Duodenal mucosa (tissue), 2 donors: Measurements from ENCODE around the gene OLFML2A.
A peak's percentile ranks its signal among the peaks of the same experiment; 100 is the strongest.

Source experiments
- H3K27ac ChIP-seq: one replicate; pipeline ENCODE4 v1.7.0; 2013; ENCODE audit warnings: low read depth, low read length
- H3K27me3 ChIP-seq, 2 donors: one replicate each; pipeline ENCODE4 v1.7.0; 2013; ENCODE audit warnings: low read length in 2 of 2, control low read depth in 1 of 2; ENCODE audit not compliant: insufficient read depth in 2 of 2, control insufficient read depth in 1 of 2
- H3K36me3 ChIP-seq, 2 donors: one replicate each; pipeline ENCODE4 v1.7.0; 2013; ENCODE audit warnings: low read length in 2 of 2, control low read depth in 1 of 2; ENCODE audit not compliant: insufficient read depth in 2 of 2, control insufficient read depth in 1 of 2
- H3K4me1 ChIP-seq, 2 donors: one replicate each; pipeline ENCODE4 v1.7.0; 2013; ENCODE audit warnings: low read length in 2 of 2, control low read depth in 1 of 2; ENCODE audit not compliant: insufficient read depth in 2 of 2, control insufficient read depth in 1 of 2
- H3K4me3 ChIP-seq, 2 donors: one replicate each; pipeline ENCODE4 v1.7.0; 2013; ENCODE audit warnings: low read length in 2 of 2, low read depth in 1 of 2
- H3K9ac ChIP-seq, 2 donors: one replicate each; pipeline ENCODE4 v1.7.0; 2013; ENCODE audit warnings: low read length in 2 of 2, low read depth in 1 of 2
- H3K9me3 ChIP-seq, 2 donors: one replicate each; pipeline ENCODE4 v1.7.0; 2013; ENCODE audit warnings: low read length in 2 of 2, control low read depth in 1 of 2; ENCODE audit not compliant: control insufficient read depth in 1 of 2

OLFML2A gene

DNA sequence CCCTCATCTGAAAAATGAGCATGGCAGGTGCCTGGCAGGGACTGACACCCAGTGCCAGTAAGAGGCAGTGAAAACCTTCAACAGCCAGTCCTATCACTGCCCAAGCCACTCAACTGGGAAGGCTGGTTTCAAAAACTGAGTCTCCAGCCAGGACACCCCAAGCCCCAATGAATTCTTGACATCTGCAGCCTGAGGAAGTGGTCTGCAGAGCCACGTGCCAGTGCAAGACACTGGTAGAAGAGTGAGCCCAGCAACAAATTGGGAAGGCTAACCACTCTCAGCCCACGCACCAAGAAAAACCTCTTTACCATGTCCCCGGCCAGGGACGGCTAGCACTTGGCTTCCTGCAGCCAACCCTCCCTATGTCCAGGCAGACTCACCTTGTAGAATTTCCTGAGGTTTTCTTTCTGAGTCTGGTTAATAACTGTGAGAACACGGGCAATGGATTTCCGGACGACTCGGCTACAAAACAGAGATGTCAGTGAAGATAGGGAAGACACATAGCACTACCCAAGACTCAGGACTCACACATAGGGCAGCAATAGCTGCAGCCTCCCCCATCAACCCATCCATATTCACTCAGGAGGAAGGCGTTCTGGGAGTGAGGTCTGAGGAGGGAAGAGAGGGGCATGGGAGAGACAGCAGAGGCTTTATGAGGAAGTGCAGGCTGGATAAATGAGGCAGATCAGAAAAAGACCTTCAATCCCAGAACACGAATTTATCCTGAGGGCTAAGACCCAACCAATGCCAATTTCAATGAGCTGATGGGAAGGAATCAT, 83.1 kb downstream of the OLFML2A start:
- H3K4me3 ChIP-seq: peak overlapping the region; percentile 88 to 96
- peaks cover 24 to 43% of the 10 kb centered on the region in 2 donors for H3K36me3 ChIP-seq
- H3K4me1 ChIP-seq: peaks cover 26 to 38% of the 10 kb centered on the region in 2 donors
- H3K9ac ChIP-seq: peak overlapping the region; percentile 80 to 92
- no peak overlapping the region for H3K27ac ChIP-seq
- H3K27me3 ChIP-seq: no peaks in the 10 kb centered on the region
- no peaks in the 10 kb centered on the region for H3K9me3 ChIP-seq

DNA sequence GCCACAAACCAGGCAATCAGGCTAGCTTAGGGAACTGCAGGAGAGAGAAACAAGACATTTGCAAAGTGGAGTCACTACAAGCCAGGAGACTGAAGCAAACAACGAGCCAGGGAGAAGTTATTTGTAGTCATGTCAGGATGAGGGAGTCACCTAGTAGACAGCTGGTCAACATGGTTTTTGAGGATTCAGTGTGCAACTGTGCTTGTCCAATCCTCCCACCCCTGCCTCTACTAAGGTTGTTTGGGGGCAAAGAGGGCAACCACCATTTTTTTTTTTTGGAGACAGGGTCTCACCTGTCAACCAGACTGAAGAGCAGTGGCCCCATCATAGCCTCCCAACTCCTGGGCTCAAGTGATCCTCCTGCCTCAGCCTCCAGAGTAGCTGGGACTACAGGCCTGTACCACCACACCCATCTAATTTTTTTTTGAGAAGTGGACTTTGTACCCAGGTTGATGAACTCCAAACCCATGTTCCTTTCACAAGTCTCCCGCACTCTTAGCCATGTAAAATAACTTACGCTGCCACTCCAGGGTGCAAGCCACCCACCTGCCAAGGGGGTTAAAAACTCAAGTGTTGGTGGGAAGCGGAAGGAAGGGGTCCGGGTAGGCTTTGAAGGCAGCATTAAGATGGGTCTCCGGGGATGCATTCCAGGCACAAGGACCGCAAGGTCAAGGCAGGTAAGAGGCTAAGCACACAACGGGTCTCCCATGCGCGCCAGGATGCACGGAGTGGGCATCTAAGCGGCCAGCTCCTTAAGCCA, 83.8 kb downstream of the OLFML2A start:
- peak overlapping the region; percentile 88 to 96 for H3K4me3 ChIP-seq

DNA sequence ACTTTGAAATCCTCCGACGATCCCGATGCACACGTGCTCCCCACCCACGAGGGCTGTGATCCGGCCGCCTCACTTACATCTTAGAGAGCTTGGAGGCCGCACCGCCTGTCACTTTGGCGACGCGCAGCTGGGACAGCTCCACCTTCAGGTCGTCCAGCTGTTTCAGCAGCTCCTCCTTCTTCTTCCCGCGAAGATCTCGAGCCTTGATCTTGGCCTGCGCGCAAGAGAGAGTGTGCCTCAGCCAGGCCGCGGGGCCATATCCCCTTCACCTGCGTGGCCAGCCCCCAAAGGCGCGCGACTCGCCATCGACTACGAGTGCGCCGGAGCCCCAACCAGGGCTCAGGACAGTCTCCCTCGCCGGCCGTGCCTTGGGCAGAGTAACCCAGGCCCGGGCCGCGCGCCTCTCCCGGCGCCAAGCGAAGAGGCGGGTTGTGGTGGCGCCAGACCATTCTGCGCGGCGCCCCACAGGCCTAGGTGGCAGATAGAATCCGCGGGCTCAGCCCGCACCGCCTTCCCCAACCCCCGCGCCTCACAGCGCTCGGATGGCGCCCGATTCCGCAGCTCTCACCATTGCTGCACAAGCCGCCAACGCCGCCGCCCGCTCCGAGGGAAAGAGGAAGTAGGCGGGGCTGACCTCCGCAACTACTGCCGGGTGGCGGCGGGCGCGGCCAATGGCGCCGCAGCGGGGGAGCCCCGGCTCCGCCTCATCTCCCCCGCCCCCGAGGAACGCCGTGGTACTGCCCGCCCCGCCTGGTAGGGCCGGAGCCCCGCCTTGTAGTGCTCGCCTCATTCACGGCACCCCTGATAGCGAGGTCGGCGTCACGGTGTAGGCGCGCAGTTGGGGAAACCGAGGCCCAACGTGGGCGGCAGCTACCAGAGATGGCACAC, 84.7 kb downstream of the OLFML2A start, which contains the start of the genes ARPC5L and RPL35:
TSS of gene ARPC5L (plus strand) at position 789 of the 888 bp plus-strand sequence. CDS start 7,161 bp downstream, outside the sequence.
TSS of gene RPL35 (minus strand) at position 616 of the 888 bp plus-strand sequence. CDS start at position 571, 45 bp downstream.
- H3K27ac ChIP-seq: peak within 1 kb of the TSS; percentile 91
- H3K27me3 ChIP-seq: no peaks in the 10 kb centered on the region
- H3K4me3 ChIP-seq: peak within 1 kb of the TSS; percentile 96 to 97
- H3K4me1 ChIP-seq: peaks cover 26 to 38% of the 10 kb centered on the region in 2 donors
- peaks cover 24 to 41% of the 10 kb centered on the region in 2 donors for H3K36me3 ChIP-seq
- H3K9ac ChIP-seq: peak within 1 kb of the TSS; percentile 80 to 92
- no peaks in the 10 kb centered on the region for H3K9me3 ChIP-seq

More for the DNA sequence above, 83.8 kb downstream of the OLFML2A start:
- Histone ChIP-seq H3K9ac (peak overlapping the region; percentile 80 to 92), H3K27ac (no peak overlapping the region), H3K4me1 (peaks cover 26 to 38% of the 10 kb centered on the region in 2 donors), H3K9me3 (no peaks in the 10 kb centered on the region), H3K36me3 (peaks cover 24 to 43% of the 10 kb centered on the region in 2 donors), H3K27me3 (no peaks in the 10 kb centered on the region)

DNA sequence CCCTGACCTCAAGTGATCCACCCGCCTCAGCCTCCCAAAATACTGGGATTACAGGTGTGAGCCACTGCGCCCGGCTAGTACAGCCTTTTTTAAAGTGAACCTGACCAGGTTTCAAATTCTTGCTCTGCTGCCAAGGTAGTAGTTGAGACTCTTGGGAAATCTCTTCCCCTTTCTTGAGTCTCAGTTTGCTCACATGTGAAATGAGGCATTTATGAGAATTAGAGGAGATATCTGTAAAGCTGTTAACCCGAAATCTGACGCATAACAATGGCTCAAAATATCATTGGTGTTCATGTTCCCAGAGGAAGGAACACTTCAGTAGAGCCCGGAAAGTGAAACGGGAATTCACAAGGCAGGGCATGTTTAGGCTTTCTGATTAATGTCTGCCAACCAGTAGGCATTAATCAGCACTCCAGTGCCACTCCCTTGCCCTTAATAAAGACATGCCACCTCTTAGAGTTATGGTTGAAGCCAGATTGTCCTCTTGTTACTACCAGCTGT, 86.5 kb downstream of the OLFML2A start:
- H3K4me3 ChIP-seq: peak overlapping the region; percentile 14 to 48
- H3K27me3 ChIP-seq: no peaks in the 10 kb centered on the region
- peak overlapping the region in 1 of 2 donors; percentile 13 for H3K9ac ChIP-seq
- H3K9me3 ChIP-seq: no peaks in the 10 kb centered on the region
- H3K4me1 ChIP-seq: peaks cover 26 to 43% of the 10 kb centered on the region in 2 donors
- H3K27ac ChIP-seq: peak overlapping the region; percentile 58
- peaks cover 19 to 22% of the 10 kb centered on the region in 2 donors for H3K36me3 ChIP-seq
